Stimulated activated CD4-positive, alpha-beta T cell treated with anti-CD3 and anti-CD28 coated beads, TNF-alpha, amount 100 ng/mL, for 4 hours (primary cell): ENCODE data around the gene SMO.
"Not testable (repeated sequence)": the region's sequence is repeated elsewhere in the genome, so short reads cannot be mapped to it uniquely, and the experiment has no call there.

ENCODE experiments used
- DNase-seq, 3 experiments: peaks; one replicate each; pipeline ENCODE4 v3.0.0-alpha.2; 2020; ENCODE audit warnings: low read depth in 3 of 3

Gene SMO

DNA sequence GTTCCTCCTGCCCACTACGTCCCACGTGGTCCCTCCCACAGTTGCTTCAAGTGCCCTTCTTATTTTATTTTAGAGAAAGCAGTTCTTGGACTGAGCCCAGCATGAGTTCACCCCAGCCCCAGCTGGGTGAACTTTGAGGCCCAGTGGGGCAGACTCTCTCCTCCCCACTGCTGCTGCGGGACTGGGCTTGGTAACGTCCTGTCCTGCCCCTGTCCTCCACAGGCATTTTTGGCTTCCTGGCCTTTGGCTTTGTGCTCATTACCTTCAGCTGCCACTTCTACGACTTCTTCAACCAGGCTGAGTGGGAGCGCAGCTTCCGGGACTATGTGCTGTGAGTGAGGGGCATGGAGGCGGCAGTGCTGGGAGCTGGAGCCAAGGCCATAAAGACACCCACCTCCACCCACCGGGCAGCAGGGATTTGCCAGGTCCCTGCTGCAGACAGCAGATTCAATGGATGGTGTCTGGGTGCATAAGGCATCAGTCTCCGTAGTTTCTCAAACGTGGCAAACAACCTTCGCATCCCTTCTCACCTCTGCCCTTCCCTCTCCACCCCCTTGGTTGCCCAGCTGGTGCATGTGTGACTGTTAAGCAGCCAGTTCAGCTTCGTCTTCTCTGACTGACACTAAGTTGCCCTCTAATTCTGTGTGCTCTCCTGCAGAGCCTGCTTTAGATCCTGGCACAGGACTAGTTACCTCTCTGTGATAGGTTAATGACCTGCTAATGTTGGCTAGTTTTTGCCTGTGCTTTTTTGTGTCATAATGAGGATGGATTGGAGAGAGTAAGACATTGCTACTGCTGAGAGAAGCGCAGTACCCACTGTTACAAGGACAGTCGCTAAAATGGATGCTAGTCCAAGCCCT is 20.9 kb downstream of the SMO start:
- no peak for DNase-seq

DNA sequence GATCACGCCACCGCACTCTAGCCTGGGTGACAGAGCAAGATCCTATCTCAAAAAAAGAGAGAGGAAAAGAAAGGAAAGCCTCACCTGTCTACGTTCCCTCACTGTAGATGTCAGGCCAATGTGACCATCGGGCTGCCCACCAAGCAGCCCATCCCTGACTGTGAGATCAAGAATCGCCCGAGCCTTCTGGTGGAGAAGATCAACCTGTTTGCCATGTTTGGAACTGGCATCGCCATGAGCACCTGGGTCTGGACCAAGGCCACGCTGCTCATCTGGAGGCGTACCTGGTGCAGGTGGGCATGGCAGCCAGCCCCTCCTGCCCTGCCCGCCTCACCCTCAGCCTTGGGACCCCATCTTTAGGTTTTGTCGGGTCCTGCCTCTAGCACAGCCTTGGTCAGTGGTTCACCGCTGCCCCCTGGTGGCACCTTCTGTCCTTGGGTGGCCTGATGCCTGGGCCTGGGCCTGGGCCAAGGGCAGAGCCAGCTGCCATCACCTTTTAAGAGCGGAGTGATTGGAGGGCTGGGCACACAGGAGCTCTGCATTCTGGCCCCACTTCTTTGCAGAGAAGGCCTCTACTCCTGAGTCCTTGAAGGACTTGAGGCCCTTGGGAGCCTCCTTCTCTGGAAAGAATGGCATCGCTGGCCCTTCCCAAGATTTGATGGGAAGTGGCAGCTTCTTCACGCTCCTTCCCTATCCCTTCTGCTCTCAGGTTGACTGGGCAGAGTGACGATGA is 22.0 kb downstream of the SMO start:
- peak; percentile 23 to 51 (median 39) for DNase-seq

DNA sequence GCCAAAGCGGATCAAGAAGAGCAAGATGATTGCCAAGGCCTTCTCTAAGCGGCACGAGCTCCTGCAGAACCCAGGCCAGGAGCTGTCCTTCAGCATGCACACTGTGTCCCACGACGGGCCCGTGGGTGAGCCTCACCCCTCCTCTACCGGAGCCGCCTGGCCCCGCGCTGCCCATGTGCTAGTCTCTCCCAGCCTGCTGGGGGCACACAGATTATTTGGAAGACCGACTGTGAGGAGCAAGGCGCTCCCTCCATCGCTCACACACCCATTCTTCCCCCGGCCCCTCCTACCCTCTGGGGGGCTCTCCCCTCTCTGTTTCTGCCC is 22.5 kb downstream of the SMO start:
- no peak for DNase-seq

DNA sequence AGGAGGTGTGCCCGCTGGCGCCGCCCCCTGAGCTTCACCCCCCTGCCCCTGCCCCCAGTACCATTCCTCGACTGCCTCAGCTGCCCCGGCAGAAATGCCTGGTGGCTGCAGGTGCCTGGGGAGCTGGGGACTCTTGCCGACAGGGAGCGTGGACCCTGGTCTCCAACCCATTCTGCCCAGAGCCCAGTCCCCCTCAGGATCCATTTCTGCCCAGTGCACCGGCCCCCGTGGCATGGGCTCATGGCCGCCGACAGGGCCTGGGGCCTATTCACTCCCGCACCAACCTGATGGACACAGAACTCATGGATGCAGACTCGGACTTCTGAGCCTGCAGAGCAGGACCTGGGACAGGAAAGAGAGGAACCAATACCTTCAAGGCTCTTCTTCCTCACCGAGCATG is 23.7 kb downstream of the SMO start:
- no peak for DNase-seq

DNA sequence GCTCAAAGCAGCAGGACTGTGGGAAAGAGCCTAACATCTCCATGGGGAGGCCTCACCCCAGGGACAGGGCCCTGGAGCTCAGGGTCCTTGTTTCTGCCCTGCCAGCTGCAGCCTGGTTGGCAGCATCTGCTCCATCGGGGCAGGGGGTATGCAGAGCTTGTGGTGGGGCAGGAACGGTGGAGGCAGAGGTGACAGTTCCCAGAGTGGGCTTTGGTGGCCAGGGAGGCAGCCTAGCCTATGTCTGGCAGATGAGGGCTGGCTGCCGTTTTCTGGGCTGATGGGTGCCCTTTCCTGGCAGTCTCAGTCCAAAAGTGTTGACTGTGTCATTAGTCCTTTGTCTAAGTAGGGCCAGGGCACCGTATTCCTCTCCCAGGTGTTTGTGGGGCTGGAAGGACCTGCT is 24.2 kb downstream of the SMO start:
- no peak for DNase-seq

DNA sequence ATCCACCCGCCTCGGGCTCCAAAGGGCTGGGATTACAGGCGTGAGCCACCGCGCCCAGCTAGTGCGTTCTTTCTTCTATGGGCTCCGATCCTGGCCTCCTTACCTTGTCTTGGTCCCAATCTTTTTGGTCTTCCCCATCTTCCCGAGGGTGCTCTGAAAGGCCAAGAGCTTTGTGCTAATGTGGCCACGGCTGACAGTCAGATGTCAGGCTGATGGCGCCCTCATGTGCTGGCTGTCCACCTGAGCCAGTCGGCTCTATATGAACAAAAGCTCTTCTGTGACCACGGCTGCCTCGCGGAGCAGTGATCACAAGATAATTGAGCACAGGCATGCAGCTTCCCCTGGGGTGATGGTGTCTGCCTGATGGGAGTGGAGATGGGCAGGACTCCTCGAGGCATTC is 25.4 kb downstream of the SMO start:
- no peak for DNase-seq

DNA sequence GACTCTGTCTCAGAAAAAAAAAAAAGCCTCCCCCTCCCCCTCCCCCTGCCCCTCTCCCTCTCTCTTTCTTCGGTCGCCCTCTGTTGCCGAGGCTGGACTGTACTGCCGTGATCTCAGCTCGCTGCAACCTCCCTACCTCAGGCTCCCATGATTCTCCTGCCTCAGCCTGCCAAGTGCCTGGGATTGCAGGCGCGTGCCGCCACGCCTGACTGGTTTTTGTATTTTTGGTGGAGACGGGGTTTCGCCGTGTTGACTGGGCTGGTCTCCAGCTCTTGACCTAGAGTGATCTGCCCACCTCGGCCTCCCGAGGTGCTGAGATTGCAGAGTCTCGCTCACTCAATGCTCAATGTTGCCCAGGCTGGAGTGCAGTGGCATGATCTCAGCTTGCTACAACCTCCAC is 27.3 kb downstream of the SMO start:
- not testable (repeated sequence) for DNase-seq

DNA sequence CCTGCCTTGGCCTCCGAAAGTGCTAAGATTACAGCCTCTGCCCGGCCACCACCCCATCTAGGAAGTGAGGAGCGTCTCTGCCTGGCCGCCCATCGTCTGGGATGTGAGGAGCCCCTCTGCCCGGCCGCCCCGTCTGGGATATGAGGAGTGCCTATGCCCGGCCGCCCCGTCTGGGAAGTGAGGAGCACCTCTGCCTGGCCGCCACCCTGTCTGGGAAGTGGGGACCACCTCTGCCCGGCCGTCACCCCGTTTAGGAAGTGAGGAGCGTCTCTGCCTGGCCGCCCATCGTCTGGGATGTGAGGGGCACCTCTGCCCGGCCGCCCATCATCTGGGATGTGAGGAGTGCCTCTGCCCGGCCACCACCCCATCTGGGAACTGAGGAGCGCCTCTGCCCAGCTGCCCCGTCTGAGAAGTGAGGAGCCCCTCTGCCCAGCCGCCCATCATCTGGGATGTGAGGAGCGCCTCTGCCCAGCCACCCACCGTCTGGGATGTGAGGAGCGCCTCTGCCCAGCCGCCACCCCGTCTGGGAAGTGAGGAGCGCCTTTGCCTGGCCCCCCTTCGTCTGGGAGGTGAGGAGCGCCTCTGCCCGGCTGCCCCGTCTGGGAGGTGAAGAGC is 27.8 kb downstream of the SMO start:
- not testable (repeated sequence) for DNase-seq

DNA sequence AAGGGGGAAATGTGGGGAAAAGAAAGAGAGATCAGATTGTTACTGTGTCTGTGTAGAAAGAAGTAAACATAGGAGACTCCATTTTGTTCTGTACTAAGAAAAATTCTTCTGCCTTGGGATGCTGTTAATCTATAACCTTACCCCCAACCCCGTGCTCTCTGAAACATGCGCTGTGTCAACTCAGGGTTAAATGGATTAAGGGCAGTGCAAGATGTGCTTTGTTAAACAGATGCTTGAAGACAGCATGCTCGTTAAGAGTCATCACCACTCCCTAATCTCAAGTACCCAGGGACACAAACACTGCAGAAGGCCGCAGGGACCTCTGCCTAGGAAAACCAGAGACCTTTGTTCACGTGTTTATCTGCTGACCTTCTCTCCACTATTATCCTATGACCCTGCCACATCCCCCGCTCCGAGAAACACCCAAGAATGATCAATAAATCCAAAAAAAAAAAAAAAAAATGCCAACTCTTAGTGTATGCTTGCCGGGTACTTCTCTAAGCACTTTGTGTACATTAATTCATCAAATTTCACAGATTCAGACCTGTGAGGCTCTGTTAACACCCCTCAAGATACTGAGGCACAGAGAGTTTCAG is 28.5 kb downstream of the SMO start:
- not testable (repeated sequence) for DNase-seq

DNA sequence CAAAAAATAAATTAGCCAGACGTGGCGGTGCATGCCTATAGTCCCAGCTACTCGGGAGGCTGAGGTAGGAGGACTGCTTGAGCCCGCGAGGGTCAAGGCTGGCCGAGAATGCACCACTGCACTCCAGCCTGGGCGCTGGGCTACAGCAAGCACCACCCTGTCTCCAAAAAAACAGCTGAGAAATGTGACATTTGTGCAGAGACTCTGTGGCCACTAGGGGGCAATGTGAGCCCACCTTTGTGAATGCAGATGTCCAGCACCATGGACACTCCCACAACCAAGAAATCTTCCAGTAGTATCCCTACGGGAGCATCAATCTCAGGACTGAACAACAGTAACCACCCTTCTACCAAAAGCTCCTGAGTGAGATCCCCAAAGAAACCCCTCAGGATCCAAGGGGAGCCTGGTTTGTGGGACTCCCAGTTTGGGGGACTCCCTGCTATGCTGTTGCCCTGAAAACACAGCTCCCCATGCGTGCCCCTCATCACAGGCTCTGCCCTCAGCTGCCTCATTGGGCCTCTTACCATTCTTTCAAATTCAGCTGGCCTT is 30.2 kb downstream of the SMO start:
- DNase-seq, result peak; percentile 44 to 65 (median 58)

DNA sequence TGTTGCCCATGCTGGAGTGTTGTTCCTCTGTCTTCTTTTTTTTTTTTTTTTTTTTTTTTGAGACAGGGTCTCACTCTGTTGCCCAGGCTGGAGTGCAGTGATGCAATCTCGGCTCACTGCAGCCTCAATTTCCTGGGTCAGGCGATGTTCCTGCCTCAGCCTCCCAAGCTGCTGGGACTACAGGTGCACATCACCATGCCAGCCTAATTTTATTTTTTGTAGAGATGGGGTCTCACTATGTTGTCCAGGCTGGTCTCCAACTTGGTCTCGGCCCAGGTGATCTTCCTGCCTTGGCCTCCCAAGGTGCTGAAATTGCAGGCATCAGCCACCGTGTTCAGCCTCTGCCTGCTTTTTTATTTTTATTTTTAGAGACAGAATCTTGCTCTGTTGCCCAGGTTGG is 30.7 kb downstream of the SMO start:
- DNase-seq, result not testable (repeated sequence)

DNA sequence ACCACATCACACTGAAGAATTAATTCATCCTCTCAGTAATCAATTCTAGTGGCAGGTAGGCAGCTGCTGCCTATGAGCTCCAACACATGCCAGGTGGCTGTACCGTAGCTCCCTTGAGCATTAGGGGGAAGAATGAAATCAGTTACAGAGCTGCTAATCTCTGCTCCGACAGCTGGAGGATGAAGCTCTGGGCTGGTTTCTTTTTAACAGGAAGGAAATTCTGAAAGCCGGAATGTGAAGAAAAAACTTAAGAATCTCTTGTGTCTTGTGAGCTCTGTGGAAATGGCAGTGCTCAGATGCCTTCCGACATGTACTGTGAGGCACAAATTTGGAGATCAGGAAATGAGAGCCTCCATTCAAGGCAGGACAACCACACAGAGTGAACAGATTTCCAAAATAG is 33.6 kb downstream of the SMO start:
- DNase-seq, result no peak

DNA sequence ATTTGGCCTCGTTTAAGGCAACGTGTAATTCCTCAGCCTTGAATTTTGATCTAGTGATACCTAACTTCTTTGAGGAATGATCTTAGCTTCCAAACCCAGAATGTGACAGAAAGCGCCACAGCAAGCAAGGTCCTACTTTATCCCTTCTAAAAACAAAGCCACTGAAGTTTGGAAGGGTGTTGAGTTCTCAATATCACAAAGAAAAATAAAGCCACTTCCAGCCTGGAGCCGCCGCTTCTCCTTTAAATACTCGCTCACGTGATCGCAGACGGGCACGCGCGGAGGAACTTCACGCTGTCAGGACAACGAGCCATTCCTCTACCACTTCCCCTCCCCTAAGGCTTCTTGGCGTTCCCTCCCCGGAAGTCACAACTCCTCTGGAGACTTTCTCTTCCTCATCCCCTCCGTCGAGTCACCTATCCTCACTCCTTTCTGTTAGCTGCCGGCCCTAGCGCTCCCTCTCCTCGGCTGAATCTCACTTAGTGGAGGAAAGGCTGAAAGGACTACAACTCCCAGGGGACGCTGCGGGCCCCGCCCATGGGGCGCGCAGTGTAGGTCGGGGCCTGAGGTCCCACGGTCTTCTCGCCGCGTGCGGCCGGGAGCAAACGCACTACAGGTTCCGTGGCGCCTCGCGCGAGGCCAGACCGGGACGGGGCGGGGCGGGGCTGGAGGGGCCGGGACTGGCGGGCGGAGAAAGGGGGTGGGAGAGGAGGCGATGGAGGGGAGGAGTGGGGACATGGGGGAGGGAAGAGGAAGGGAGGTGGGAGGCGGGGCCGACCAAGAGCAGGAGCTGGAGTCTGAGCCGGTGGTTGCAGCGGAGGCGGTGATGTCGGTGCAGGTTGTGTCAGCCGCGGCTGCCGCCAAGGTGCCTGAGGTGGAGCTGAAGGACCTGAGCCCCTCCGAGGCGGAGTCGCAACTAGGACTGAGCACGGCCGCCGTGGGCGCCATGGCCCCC is 36.1 kb downstream of the SMO start, which contains the start of gene AHCYL2:
TSS of gene AHCYL2 (plus strand) at position 780 of the 955 bp plus-strand sequence.
- peak; percentile 94 to 98 (median 98) for DNase-seq

DNA sequence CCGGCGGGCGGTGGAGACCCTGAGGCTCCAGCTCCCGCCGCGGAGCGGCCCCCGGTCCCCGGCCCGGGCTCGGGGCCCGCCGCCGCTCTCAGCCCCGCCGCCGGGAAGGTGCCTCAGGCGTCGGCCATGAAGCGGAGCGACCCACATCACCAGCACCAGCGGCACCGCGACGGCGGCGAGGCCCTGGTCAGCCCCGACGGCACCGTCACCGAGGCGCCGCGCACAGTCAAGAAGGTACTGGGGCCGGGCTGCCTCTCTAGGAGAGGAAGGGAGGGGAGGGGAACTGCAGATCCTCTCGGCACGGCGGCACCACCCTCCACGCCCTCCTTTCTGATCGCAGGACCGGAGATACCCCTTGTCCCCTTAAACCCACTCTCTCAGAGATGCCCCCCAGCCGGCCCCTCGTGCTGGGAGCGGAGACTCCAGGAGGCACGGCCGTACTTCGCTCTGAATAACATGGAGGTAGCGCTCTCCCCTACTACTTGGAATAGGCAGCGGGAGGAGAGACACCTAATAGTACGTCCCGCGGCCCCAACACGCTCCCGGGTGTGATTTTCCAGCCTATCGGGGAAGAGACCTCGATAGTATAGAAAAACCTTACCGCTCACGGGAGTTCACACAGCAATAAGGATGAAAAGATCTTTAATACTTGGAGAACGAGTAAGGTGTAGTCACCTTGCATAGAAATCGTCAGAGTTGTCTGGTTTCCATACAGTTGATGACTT is 36.9 kb downstream of the SMO start:
- peak; percentile 27 to 42 (median 29) for DNase-seq

DNA sequence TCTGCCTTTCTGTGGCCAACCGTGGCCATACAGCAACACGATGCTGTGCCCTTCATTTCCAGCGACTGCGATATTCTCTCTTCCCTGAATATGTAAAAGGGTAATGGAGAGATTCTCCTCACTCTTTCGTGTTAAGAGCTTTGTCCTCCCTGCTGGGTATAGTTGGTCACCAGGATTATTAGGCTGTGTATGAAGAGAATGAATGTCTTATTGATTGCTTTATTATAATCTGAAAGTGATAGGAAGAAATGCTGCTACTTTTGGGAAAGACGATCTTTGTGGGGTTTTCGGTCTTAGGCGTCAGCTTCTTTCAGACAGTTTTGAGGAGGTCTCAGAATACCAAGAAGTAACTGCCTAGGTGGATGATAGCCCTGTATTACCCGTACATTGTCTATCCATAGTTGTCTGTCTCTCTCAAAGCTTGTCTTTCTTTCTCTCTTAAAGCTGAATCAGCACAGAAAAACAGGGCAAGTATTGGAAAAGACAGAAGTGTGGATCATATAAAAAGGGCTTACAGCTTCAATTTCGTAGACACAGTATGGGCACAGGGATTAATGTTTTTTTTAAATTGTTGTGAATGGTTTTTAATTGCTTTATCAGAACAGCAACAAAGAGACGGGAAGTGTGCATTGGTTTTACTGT is 37.6 kb downstream of the SMO start:
- DNase-seq, result no peak

DNA sequence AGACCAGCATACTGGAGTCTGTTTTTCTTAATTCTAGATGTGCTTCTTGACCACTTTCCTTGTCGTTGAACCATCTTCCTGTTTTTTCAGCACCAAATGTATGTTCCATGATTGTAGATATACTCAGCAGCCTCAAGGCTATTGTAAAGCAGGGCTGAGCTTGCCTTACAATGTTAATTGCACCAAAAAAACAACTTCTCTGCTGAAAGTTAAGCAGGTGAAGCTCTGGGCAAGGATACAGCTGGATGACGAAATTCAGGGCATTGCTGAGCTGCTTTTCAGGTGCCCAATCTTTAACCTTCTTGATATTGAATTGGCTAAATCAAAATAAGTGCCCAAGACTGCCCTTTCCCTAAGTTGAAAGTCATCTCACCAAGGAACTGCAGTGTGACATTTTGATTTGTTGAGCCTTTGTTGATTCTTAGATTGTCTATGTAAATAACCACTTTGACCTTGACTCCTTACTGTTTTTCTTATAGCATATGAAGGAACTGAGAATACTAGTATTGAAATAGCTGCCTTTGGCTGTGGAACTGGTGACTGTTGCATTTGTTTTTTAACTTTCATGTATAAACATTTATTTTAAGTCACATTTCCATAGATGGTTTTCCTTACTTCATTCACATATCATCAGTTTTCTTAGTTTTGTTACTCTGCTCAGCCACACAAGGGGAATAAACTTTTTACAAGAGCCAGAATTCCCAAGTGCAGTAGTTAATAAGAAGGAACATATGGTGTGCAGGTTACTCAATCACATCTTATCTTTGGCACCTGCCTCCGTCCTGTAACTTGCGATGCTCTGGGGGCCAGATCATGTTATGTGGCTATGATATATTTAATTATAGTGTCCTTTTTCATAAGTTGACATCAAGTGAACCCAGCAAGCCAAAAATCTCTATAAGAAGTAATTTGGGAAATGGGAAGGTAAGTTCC is 39.5 kb downstream of the SMO start:
- DNase-seq, result no peak

DNA sequence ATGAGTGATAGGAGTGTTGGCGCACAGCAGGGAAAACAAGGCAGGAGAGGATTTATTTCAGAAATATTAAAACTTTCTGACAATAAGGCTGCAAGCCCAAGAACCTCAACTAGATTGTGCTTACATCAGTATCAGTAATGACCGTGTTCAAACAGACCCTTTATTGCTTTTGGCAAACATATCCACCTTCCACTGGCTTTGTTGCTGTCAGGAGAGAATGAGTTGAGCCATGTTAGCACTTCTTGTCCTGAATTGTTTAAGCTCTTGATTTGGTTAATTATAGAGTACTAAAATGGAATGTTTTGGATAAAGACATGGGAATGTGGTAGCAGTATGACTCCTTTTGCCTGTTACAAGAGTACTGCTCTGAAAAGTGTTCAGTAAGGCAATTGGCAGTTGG is 40.2 kb downstream of the SMO start:
- DNase-seq, result no peak

DNA sequence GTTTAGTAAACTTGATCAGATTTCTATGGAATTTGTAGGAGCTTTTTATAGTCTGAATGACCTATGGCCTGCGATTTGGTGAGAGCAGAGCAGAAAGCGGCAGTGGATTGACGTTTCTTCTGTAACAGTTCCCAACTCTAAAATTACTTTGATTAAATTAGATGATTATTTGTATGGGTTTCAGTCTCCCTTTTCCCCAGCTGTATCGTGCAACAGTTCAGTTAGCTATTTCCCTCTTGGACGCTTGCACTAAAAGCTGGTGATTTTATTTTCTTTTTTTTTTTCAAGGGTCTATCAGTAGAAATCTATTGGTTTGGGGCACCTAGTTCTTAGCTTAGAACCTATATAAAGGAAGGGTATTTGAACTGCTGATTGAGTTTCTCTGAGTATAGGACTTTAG is 43.2 kb downstream of the SMO start:
- DNase-seq, result no peak

DNA sequence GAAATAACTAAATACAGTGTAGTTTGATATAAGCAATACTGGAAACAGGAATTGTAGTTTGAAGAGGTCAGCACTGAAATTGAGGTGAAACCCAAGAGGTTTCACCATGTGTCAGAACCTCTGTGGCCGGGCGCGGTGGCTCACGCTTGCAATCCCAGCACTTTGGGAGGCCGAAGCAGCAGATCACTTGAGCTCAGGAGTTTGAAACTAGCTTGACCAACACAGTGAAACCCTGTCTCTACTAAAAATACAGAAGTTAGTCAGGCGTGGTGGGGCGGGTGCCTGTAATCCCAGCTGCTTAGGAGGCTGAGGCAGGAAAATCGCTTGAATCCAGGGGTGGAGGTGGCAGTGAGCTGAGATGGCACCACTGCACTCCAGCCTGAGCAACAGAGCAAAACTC is 50.1 kb downstream of the SMO start:
- no peak for DNase-seq
